Stimulated activated CD4-positive, alpha-beta T cell treated with anti-CD3 and anti-CD28 coated beads, Interleukin-12 subunit alpha, Interleukin-12 subunit beta, amount 100 ng/mL, for 24 hours (primary cell): ENCODE results near the gene SPATA9.

Experiments used
- DNase-seq, 2 experiments: peaks; one replicate each; pipeline ENCODE4 v3.0.0-alpha.2; 2020; ENCODE audit warnings: low read depth in 2 of 2

SPATA9 gene

DNA sequence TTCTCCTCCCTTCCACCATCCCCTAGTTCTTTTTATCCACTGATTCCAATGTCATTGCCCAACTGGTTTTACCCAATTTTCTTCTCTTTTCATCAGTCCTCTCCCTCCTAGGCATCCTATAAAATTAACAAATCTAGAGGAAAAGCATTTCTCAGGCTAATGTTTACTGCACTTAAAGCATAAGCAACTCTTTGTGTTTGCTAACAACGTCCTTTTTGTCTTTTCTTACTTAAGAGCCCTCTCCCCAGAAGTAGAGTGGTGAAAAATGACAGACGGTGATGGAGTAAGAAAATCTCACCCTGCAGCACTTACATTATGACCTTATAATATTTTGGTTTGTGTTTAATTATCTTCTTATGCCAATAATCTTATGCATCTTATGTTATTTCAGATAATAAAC is 1.6 kb upstream of the SPATA9 start:
- no peak for DNase-seq

DNA sequence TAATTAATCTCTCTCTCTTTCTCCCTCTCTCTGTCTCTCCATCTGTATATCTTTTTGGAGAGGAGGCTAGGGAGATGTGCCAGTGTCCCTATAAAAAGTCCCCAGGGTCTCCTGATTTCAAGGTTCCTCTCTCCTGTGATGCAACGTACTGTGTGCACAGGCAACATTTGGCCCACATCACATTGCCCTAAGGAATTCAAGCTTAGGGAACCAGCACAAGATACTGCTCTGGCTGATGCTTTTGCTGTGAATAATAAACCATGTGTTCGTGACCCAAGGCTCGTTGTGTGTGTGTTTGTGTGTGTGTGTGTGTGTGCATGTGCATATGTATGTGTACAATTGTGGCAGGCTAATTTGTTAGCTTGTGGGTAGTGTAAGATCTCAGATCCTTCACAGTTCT is 9.7 kb downstream of the SPATA9 start:
- DNase-seq: no peak

DNA sequence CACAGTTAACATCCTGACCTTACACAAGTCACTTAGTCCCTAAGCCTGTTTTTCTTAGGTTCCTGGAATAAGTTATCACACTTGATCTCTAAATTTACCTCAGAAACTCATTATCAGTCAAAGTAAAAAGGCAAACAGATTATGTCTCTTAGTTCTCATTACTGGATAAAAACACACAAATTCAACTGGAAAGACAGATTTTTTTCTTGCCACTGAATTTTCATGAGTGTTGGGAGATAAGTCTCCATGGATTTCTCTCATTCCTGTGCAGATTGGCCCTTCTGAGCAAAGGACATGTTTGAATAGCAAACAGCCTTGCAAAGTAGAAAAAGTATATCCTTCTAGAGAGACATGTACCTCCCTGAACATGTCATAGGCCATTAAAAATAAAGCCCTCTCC is 10.2 kb downstream of the SPATA9 start:
- DNase-seq: no peak

DNA sequence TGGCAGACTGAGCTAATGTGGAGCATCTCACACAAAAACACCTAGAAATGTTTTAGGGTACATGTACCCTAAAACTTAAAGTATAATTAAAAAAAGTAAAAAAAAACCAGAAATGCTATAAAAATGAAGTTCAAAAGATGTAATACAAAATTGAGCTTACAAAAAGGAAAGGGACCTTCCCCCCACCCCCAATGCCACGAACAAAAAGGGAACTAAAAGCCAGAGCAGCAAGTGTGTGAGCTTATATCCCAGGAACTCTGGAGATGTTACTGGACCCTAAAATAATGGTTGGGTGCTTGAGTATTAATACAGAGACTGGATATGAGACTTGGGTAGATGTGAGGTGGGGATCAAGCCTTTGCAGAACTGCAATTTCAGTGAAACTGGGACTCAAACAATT is 11.0 kb downstream of the SPATA9 start:
- no peak for DNase-seq

DNA sequence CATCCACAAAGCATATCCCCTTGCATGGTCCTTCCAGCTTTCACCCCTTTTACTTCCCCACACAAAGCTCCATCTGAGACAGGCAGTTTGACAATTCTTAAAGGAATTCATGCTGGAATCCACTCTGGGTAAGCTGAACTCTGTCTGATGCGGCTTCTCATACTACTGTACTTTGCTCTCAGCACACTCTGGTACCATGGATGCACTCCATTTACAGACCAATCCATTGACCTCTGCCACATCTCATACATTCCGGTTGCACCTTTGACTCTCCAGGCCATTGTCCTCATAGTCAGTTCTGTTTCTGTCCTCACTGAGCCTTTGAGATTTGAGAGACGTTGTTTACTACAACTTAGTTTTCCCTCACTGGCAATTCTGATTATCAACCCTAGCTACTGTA is 12.2 kb downstream of the SPATA9 start:
- DNase-seq: no peak

DNA sequence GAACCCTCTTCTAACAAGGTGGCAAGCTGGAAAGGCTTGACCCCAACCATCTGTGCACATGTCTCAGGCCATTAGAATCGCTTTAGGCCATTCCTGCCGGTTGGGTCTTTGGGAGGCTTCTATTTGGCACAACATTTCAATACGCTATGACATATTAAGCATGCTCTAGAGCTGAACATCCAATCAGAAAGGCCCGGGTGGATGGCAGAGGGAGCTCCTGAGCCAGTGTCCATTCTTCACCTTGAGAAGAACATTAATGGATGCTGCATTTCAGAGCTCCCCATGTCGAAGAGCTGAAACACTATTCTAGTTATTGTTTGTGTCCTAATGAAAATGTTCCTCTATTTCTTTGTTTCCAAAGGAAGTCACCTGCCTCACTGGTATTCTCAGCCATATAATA is 12.8 kb downstream of the SPATA9 start:
- DNase-seq: no peak

DNA sequence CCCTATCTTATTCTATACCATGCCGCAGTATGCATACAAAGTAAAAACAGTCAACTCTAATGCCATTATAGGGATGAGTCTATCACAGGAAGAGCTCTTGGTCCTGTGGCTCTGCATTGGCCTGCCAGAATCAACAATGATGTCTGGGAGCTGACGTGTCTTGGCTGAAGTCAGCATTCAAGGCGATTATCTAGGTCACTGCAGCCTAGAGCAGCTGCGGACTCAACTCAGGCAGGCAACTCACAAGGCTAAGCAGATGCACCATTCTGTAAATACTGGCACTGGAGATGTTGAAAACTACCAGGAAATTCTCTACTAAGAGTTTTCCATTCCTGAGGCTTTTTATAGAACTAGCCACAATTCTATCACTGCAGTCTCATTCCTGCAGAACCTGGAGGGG is 13.3 kb downstream of the SPATA9 start:
- DNase-seq: no peak

DNA sequence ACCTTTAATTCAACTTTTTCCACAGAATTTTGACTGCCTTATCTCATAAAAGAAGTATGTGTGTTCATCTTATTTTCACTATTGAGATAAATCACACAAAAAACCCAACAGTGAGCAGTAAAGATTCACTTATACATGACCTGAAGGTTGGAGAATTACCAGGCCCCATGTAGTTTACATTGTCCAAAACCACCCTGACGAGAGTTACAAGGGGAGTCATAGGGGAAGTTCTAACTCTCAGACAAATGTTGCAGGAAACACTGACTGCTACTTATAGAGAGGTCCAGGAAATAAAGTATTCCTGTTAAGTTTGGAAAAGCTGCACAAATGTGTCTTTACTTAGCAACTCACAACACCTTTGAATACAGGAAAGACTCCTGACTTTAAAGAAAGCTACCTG is 14.1 kb downstream of the SPATA9 start:
- no peak for DNase-seq

DNA sequence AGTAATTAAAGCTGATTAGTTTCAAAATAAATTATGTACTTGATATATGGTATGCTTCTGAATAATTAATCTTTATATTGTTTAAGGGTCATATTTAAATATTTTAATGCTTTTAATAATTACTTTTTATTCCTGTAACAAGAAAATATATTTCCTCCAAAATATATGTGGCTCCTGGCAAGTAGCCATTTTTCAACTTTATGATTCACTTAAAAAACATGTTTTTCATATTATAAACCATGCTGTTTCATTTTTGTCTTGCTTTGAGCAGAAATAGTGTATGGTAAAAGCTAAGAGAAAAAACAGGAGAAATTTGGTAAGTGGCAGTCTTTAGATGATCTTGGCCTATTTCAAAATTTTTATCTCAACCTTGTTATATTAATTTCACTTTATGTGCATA is 14.6 kb downstream of the SPATA9 start:
- no peak for DNase-seq

DNA sequence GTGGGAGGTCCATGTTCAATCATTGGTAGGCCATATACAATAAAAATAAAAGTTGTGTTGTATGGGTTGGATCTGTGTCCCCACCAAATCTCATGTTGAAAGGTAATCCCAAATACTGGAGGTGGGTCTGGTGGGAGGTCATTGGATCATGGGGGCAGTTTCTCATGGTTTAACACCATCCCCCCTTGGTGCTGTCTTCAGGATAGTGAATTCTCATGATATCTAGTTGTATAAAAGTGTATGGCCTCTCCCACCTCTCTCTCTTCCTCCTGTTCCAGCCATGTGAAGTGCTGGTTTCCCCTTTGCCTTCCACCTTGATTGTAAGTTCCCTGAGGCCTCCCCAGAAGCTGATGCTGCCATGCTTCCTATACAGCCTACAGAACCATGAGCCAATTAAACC is 15.1 kb downstream of the SPATA9 start:
- no peak for DNase-seq

DNA sequence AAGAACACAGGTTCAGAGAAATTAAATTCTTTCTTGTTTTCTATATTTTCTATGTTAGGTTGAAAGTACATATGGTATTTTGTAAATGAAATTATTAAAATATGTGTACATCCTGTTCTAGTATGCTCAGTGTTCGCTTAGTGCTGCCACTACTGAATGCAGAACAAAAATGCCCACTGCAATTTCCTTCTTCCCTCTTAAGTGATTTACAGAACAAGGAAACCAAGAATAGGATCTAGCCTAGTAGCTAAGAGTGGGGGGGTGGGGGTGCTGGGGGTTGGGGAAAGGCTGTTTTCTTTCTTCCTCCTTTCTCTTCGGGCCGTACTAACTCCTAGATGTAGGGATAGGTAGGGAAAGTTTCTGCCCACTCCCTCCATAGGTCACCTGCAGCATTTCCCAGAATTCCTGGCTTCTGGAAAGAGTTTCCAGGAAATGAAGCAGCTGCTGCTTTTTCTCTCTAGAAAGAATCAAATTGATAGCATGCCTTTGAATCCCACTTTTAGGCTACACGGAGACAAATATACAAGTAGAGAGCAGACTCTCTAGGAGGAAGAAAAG is 15.7 kb downstream of the SPATA9 start:
- DNase-seq: no peak

DNA sequence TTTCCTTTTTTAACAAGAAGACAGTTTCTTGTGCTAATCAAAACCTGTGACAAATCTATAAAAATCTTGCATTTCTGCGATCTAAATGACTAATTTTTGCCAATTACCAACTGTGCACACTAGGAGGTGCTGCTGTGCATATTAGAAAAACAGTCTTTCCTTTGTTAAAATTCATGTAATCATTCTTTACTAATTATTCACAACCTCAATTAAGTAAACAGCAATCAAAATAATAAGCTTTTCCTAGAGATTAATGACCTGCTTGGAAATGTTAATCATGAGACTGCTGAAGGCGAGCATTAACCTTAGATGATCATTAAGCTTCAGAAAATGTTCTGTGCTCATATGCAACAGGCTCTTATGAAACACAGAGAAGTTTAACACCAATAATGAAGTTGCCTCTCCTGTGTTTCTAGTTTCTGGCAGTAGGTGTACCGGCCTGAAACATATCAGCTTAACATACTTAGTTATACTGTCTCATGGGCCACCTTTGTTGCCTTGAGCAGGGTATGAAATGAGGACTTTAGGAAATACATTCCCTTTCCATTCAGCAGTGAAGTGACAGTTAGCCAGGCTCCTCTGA is 18.5 kb downstream of the SPATA9 start:
- DNase-seq: peak in 1 of 2 experiments; percentile 15

DNA sequence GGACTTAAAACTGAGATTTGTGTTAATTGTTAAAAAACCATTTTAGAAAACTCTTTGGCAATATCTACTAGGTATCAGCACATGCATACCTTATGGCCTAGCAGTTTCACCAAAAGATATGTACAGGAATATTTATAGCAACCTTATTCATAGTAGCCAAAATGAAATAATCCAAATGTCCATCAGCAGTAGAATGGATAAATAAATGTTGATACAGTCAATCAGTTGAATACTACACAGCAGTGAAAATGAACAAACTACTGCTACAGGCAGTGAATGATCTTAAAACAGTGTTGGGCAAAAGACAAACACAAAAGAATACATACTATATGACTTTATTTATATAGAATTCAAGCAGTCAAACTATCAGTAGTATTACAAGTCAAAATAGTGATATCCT is 19.8 kb downstream of the SPATA9 start:
- DNase-seq: no peak

DNA sequence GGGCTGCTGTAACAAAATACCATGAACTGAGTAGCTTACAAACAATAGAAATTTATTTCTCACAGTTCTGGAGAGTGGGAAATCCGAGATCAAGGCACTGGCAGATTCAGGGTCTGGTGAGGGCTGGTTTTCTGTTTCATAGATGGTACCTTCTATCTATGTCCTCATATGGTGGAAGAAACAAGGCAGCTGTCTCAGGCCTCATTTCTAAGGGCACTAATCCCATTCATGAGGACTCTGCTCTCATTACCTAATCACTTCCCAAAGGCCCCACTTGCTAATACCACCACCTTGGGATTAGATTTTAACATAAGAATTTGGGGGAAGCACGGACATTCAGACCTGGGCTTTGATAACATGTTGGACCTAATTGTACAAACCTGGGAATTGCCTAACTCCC is 22.7 kb downstream of the SPATA9 start:
- no peak for DNase-seq

DNA sequence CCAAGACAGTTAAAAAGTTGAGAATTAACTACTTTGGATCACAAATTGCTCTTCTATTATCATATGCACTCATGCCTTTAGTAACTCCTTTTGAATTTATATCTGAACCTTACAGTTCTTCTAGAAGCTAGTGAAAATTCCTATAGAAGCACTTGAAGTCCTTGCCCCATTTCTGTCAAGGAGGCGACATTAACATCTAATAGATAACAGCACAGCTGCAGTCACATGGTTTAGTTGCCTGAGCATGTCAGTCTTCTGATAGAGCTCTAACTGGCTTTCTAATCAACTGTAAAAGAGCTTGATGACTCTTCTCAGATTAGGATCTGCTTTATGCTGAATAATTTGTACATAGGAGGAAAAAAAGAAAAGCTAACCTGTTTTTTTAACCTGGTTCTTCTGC is 27.2 kb downstream of the SPATA9 start:
- DNase-seq: no peak

DNA sequence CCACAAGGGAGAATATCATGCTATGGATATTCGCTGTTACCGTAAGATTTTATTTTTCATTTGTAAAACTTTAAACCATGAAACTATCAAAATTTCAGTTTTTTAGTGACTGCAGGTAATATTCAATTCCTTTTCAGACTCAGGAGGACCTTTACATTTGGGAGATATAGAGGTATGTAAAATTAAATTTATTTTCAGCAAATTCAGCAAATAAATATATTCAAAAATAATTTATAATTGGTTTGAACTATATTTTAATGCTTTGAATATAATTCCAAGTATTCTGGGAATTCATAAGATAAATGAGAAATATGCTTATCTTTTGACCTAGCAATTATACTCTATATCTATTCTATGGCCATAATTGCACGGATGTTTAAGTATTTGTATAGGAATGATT is 28.6 kb downstream of the SPATA9 start:
- no peak for DNase-seq

DNA sequence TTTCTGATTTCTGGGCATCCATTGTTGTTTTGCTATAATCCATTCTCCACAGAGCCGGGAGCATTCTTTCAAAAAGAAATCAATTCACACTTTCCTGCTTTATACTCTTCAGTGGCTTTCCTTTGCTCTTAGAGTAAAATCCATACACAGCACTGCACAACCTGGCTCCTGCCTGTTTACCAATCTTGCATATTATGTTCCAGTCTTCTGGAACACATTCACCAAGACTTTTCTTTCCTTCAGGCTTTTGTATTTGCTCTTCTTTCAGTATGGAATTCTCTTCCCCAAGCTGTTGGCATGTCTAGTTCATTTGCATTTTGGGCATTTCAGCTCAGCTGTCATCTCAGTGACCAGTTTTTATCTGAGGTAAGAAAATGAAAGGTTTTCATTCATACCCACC is 29.9 kb downstream of the SPATA9 start:
- no peak for DNase-seq

DNA sequence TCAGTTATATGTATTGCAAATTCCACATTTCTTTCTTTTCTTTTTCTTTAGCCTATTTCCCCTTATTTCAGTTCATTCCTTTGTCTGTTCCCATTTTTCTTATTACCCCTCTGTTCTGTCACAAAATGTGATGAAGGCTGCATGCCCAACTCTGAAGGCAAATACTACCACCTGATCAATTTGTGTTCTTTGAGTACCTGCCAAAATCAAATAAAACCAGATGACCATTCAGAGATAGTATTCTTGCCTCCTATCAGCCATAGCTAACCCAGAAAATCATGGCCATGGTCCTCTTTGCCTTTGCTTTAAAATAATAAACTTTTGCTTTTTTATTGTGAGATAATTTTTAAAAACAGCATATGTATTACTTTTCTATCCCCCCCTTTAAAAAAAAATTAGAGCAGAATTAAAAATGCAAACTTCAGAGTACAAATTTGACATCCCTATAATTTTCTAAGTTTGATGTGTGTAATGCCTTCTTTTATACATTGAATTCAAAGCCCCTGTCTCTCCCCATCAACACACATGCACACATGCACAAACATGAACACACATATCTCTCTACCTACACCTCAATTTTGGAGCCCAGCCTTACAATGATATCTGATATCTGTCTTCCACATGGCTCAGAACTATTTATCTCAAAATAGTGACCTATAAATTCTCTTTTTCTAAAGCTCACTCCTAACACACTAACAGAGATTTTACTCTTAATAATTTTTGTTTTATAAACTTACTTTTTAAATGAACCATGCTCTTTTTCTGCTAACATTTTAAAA is 32.8 kb downstream of the SPATA9 start:
- no peak for DNase-seq

DNA sequence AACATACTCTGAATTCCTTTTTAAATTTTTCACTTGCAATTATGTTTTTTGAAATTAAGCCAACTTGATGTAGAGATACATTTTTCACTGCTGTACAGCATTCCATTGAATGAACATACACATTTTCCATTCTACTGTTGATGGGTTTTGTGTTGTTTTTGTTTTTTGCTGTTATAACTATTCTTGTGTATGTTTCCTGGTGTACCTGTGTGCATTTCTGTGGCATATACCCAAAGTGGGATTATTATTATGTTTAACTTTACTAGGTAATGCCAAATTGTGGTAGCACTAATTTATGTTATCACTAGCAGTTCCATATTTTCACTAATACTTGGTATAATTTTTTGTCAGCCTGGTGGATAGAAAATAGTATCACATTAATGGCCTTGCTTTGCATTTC is 33.5 kb downstream of the SPATA9 start:
- DNase-seq: no peak

DNA sequence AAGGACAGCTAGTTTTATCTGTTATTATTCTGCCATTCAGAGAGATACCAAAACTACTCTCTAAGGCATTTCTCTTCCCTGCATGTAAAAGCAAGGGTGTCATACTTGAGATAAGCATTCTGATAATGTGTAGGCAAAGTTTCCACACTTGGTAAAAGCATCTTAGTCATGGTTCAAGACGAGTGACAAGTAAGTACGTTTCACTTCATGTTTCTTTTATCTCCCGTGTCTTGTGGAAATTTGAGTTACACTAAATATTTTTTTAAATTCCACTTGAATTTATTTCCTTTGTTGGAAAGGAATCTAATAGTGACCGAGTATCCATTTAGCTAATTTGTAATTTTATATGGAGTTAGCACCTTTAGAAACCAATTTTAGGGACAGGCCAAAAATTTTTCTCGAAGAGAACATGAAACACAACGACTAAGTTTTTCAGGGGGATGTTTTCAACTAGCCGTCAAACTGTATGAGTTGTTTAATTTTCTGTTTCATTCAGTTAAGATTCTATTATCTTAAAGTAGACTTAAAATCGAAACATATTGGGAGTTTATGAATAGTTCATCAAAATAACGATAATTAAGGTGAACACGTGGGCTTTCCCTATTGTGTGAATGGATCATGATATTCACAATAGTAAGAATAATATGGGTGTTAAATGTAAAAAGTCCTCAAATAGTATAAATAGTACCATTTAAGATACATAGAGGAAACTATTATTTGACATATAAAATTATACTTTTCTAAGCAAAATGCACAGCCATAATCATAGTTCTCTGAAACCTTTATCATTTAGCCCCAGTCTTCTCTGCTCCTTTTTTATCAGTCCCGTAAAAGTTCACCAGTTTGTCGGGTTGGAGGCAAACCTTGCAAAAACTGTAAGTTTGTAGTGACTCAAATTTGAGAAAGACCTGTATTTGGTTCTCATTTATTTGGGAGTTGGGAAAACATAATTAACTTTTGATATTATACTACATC is 34.6 kb downstream of the SPATA9 start:
- DNase-seq: no peak

DNA sequence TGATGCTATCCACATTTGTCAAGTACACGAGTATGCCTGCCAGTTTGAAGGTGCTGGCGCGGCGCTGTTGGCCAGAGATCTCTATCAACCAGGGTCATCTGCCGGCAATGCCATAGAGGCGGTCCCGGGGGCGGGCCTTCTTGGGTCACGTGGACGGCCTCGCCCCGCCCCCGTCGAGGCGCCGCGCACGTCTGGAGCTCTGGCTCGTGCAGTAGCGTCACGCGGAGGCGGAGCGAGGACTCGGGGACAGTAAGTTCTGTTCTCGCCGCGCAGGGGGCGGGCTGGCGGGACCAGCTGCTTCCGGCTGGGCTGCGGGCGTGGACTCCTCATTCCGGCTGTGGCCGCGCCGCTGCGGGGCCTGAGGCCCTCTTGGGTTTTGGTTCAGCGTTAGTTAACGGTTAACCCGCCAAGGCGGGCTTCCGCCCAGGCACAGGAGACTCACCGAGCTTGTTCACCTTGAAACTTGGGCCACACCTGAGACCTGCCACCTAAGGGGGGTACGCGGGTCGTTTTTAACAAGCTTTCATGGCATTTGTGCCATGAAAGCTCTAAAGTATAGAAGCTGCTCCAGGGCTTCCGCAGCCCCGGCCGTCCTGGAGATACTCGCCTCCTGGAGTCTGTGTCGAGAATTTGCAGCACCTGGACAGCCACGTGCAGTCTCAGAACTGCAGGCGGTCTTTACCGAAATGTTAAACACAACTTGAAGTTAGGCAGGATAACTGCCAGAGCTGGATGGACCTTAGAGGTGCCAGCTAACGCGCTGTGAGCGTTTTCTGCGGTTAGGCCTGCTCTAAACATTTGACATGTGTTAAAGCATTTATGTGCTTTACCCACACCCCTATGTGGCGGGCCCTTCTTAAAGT is 36.0 kb downstream of the SPATA9 start, which contains the start of gene RFESD:
Gene RFESD (plus strand): TSS at position 209 of the 863 bp plus-strand sequence. CDS start 5,495 bp downstream, outside the sequence.
- DNase-seq: peak; percentile 88 to 95
